Upper lobe of left lung (tissue), 6 donors: ENCODE data around the gene SLIT1. TPM values are rescaled to one million over a fixed set of nuclear protein-coding genes. Genes with fewer than 3 reads are reported as not detected.
A peak's percentile ranks its signal among the peaks of the same experiment; 100 is the strongest.

Experiments
- ATAC-seq, 2 donors: fragments of 200-7000 bp; cut with Tn5 transposase; one replicate each; pipeline ENCODE4 v1.9.1; 2022; ENCODE audit warnings: mild to moderate bottlenecking in 2 of 2, moderate library complexity in 2 of 2; ENCODE audit not compliant: low FRiP score in 2 of 2
- DNase-seq, 2 donors: peaks; one replicate each; pipeline ENCODE4 v3.0.0-alpha.2; 2019 to 2020
- H3K27ac ChIP-seq, 4 donors: fragments of 200-600 bp; sonication (generic); one replicate each; pipeline ENCODE4 v1.5.1; 2016 to 2019
- H3K27me3 ChIP-seq, 4 donors: fragments of 200-600 bp; sonication (generic); one replicate each; pipeline ENCODE4 v1.5.1; 2017 to 2019
- H3K36me3 ChIP-seq, 4 donors: fragments of 200-600 bp; sonication (generic); one replicate each; pipeline ENCODE4 v1.5.1; 2016 to 2019
- H3K4me1 ChIP-seq, 4 donors: fragments of 200-600 bp; sonication (generic); one replicate each; pipeline ENCODE4 v1.5.1; 2018 to 2019
- H3K4me3 ChIP-seq, 4 donors: fragments of 200-600 bp; sonication (generic); one replicate each; pipeline ENCODE4 v1.5.1; 2017 to 2019; ENCODE audit warnings: mild to moderate bottlenecking in 2 of 4, moderate library complexity in 1 of 4
- H3K9me3 ChIP-seq, 4 donors: fragments of 200-600 bp; sonication (generic); one replicate each; pipeline ENCODE4 v1.5.1; 2018 to 2019
- CTCF ChIP-seq, 6 experiments: fragments of 450-650 bp in 4 of 6; fragments of 200-600 bp in 2 of 6; sonication (generic) in 2 of 6; IDR thresholded peaks; one replicate each; pipeline ENCODE4 v1.5.1; 2016 to 2019; ENCODE audit warnings: antibody characterized with exemption in 6 of 6
- EP300 ChIP-seq, 4 donors: sonication (generic); formaldehyde crosslinking; IDR thresholded peaks; one replicate each; pipeline ENCODE4 v1.5.1; 2017; ENCODE audit warnings: antibody characterized with exemption in 4 of 4, control low read depth in 2 of 4
- POLR2A ChIP-seq, 4 donors: fragments of 450-650 bp; IDR thresholded peaks; one replicate each; pipeline ENCODE4 v1.5.1; 2016 to 2017; ENCODE audit warnings: antibody characterized with exemption in 4 of 4, mild to moderate bottlenecking in 2 of 4
- POLR2AphosphoS5 ChIP-seq, 2 donors: sonication (generic); formaldehyde crosslinking; IDR thresholded peaks; one replicate each; pipeline ENCODE4 v1.5.1; 2017; ENCODE audit warnings: antibody characterized with exemption in 2 of 2
- WGBS, 2 donors: methylation state at CpG; one replicate each; pipeline ENCODE4 v1.1.5; 2017 to 2018; 5-methylcytosine and 5-hydroxymethylcytosine counted together
- total RNA-seq, 6 donors: library from RNA; depleted of rRNA in 4 of 6; stranded (reverse); fragments of >200 nt in 4 of 6; gene quantifications; one replicate each; pipeline versions ENCODE4 v1.1.0 to v1.2.1, GENCODE V29; 2016 to 2021
- donor health status: DM: no; HTN: no; CAD: no; lungs with moderate emphysema.
- donor health status: DM: no; HTN: yes; CAD: no; lungs with severe emphysema.

The SLIT1 gene
- total RNA-seq, 6 donors from 2014 or later, result 0.30 to 1.6 (median 0.54) TPM; not detected in 1

- Histone ChIP-seq H3K27me3 (no peaks in the 10 kb centered on the region), H3K36me3 (no peaks in the 10 kb centered on the region), H3K4me1 (no peaks in the 10 kb centered on the region), H3K9me3 (no peaks in the 10 kb centered on the region), H3K4me3 (no peak overlapping the region), H3K27ac (no peak overlapping the region)
- TF ChIP-seq POLR2AphosphoS5 (IDR thresholded peaks at IDR 0.05), result no peak
- no peak for TF ChIP-seq EP300 (IDR thresholded peaks at IDR 0.05)
- TF ChIP-seq CTCF (IDR thresholded peaks at IDR 0.05), result no peak
- no peak for TF ChIP-seq POLR2A (IDR thresholded peaks at IDR 0.05)
- DNase-seq (no peak), ATAC-seq (no peak)
- 63 to 69% methylated on average over 12 to 23 of the region's 23 CpGs for WGBS, 2 donors
Measured at GRCh38 chr10:97140902-97141745, 44.6 kb downstream of the SLIT1 start.

- Histone ChIP-seq H3K4me3 (no peak overlapping the region), H3K27me3 (no peaks in the 10 kb centered on the region), H3K4me1 (no peaks in the 10 kb centered on the region), H3K27ac (no peak overlapping the region), H3K9me3 (no peaks in the 10 kb centered on the region), H3K36me3 (no peaks in the 10 kb centered on the region)
- no peak for TF ChIP-seq POLR2AphosphoS5 (IDR thresholded peaks at IDR 0.05)
- WGBS, 2 donors, result 37 to 41% methylated on average over 22 to 23 of the region's 23 CpGs
- no peak for ATAC-seq
- no peak for DNase-seq
Measured at GRCh38 chr10:97140049-97140846, 45.5 kb downstream of the SLIT1 start.

- H3K27ac ChIP-seq, result no peak overlapping the region
- H3K9me3 ChIP-seq, result no peaks in the 10 kb centered on the region
- no peaks in the 10 kb centered on the region for H3K27me3 ChIP-seq
- TF ChIP-seq POLR2A (IDR thresholded peaks at IDR 0.05) (no peak), EP300 (IDR thresholded peaks at IDR 0.05) (no peak), POLR2AphosphoS5 (IDR thresholded peaks at IDR 0.05) (no peak), CTCF (IDR thresholded peaks at IDR 0.05) (no peak)
- 84 to 96% methylated on average over 3 to 6 of the region's 6 CpGs for WGBS, 2 donors
- no peak for DNase-seq
- ATAC-seq, result no peak
- no peak overlapping the region for H3K4me3 ChIP-seq
- H3K4me1 ChIP-seq, result no peaks in the 10 kb centered on the region
- no peaks in the 10 kb centered on the region for H3K36me3 ChIP-seq
Measured at GRCh38 chr10:97139651-97140048, 46.1 kb downstream of the SLIT1 start.

GRCh38 chr10:97138846-97139245 is 46.9 kb downstream of the SLIT1 start:
- H3K9me3 ChIP-seq, result no peaks in the 10 kb centered on the region
- ATAC-seq, result no peak
- no peaks in the 10 kb centered on the region for H3K36me3 ChIP-seq
- TF ChIP-seq POLR2A (IDR thresholded peaks at IDR 0.05) (no peak), CTCF (IDR thresholded peaks at IDR 0.05) (no peak)
- no peak overlapping the region for H3K27ac ChIP-seq
- H3K4me1 ChIP-seq, result no peaks in the 10 kb centered on the region
- 68 to 76% methylated on average over 7 of the region's 7 CpGs for WGBS, 2 donors
- no peak overlapping the region for H3K4me3 ChIP-seq
- peak in 1 of 2 donors; percentile 22 for DNase-seq
- no peaks in the 10 kb centered on the region for H3K27me3 ChIP-seq

GRCh38 chr10:97138174-97138573 is 47.6 kb downstream of the SLIT1 start:
- TF ChIP-seq POLR2AphosphoS5 (IDR thresholded peaks at IDR 0.05), result no peak
- no peak for TF ChIP-seq EP300 (IDR thresholded peaks at IDR 0.05)
- no peak for TF ChIP-seq CTCF (IDR thresholded peaks at IDR 0.05)
- TF ChIP-seq POLR2A (IDR thresholded peaks at IDR 0.05), result no peak
- H3K27ac ChIP-seq, result no peak overlapping the region
- H3K4me3 ChIP-seq, result no peak overlapping the region
- no peaks in the 10 kb centered on the region for H3K9me3 ChIP-seq
- DNase-seq (no peak), ATAC-seq (no peak)
- 81 to 82% methylated on average over 11 to 15 of the region's 15 CpGs for WGBS, 2 donors
- no peaks in the 10 kb centered on the region for H3K27me3 ChIP-seq
- H3K4me1 ChIP-seq, result no peaks in the 10 kb centered on the region
- no peaks in the 10 kb centered on the region for H3K36me3 ChIP-seq
